GM12891 (cell line): Measurements from ENCODE around the gene PPP1R1B.

Source experiments
- PAX5 ChIP-seq: IDR thresholded peaks from 2 replicates; pipeline ENCODE4 v1.6.1; 2011; ENCODE audit warnings: low read length, moderate library complexity, mild to moderate bottlenecking; ENCODE audit not compliant: insufficient read depth, severe bottlenecking
- POLR2A ChIP-seq: IDR thresholded peaks from 2 replicates; pipeline ENCODE4 v1.6.1; 2011; ENCODE audit warnings: low read depth, low read length, control low read depth
- POLR2AphosphoS5 ChIP-seq: IDR thresholded peaks from 2 replicates; pipeline ENCODE4 v1.6.1; 2011; ENCODE audit warnings: low read depth, low read length, control low read depth
- SPI1 ChIP-seq: IDR thresholded peaks from 2 replicates; pipeline ENCODE4 v1.6.1; 2011; ENCODE audit warnings: low read depth, low read length, control low read depth
- TAF1 ChIP-seq: IDR thresholded peaks from 2 replicates; pipeline ENCODE4 v1.6.1; 2011; ENCODE audit warnings: low read depth, low read length, control low read depth

DNA sequence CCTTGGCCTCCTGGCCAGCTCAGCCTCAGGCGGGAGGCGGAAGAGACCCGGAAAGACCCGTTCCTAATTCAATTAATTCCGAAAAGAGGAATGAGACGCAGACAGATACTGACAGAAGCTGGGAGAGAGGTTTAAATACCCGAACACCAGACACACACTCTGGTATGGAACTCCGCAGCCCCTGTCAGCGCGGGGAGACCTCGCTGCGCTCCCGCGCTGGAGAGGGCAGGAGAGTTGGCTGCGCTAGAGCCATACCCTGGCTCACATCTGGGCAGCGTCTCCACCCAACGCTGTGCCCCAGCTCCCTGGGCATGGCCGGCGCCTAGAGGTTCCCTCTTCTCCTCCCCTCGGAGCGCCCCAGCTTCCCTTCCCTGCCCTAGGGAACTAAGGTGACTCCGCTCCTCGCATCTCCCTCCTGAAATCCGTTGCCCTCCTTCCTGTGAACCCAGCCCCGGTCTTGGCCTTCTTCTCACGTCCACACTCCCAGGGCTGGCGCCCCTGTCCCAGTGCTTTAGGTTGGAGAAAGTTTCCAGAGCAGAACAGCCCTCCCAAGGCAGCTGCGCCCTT is 27.0 kb upstream of the PPP1R1B start:
- no peak for TF ChIP-seq POLR2A
- no peak for TF ChIP-seq POLR2AphosphoS5
- TF ChIP-seq TAF1 = no peak
- TF ChIP-seq PAX5 = no peak
- no peak for TF ChIP-seq SPI1
